Neutrophil (primary cell): ENCODE data around the gene AZI2.

Source experiments
- H3K27ac ChIP-seq: fragments of 200-600 bp; sonication (generic); 2 replicates; pipeline ENCODE4 v1.5.1; 2016; ENCODE audit warnings: mild to moderate bottlenecking, moderate library complexity
- H3K27me3 ChIP-seq: fragments of 200-600 bp; sonication (generic); 2 replicates; pipeline ENCODE4 v1.6.0; 2016; ENCODE audit warnings: mild to moderate bottlenecking
- H3K36me3 ChIP-seq: fragments of 200-600 bp; sonication (generic); 2 replicates; pipeline ENCODE4 v1.5.1; 2017
- H3K4me1 ChIP-seq, 2 experiments: fragments of 200-600 bp in 1 of 2; sonication (generic) in 1 of 2; 1 replicate in 1 of 2; 2 replicates in 1 of 2; pipeline versions ENCODE4 v1.5.1 to v1.6.1; 2013 to 2016; ENCODE audit warnings: low read depth in 1 of 2, low read length in 1 of 2, mild to moderate bottlenecking in 1 of 2, moderate library complexity in 1 of 2; ENCODE audit not compliant: control insufficient read depth in 1 of 2, insufficient read depth in 1 of 2
- H3K4me3 ChIP-seq, 2 experiments: fragments of 200-600 bp in 1 of 2; sonication (generic) in 1 of 2; 1 replicate in 1 of 2; 2 replicates in 1 of 2; pipeline ENCODE4 v1.5.1; 2013 to 2016; ENCODE audit warnings: low read depth in 1 of 2, low read length in 1 of 2, mild to moderate bottlenecking in 1 of 2, moderate library complexity in 1 of 2
- H3K9me3 ChIP-seq: fragments of 200-600 bp; sonication (generic); 2 replicates; pipeline ENCODE4 v1.5.1; 2016
- CTCF ChIP-seq: fragments of 200-600 bp; sonication (generic); IDR thresholded peaks from 2 replicates; pipeline ENCODE4 v1.5.1; 2016; ENCODE audit warnings: antibody characterized with exemption

Gene AZI2

GRCh38 chr3:28335246-28335645, 13.4 kb downstream of the AZI2 start:
- Histone ChIP-seq H3K4me1 (no peaks in the 10 kb centered on the region), H3K27me3 (no peaks in the 10 kb centered on the region), H3K36me3 (peaks cover 89% of the 10 kb centered on the region), H3K4me3 (no peak overlapping the region), H3K9me3 (no peaks in the 10 kb centered on the region), H3K27ac (no peak overlapping the region)
- no peak for TF ChIP-seq CTCF

- H3K27ac ChIP-seq, result no peak overlapping the region
- H3K9me3 ChIP-seq, result no peaks in the 10 kb centered on the region
- peaks cover 88% of the 10 kb centered on the region for H3K36me3 ChIP-seq
- H3K27me3 ChIP-seq, result no peaks in the 10 kb centered on the region
- no peaks in the 10 kb centered on the region for H3K4me1 ChIP-seq
- no peak for TF ChIP-seq CTCF
- no peak overlapping the region for H3K4me3 ChIP-seq
Observed at GRCh38 chr3:28334552-28334951, 14.1 kb downstream of the AZI2 start.

GRCh38 chr3:28328188-28329151, 20.2 kb downstream of the AZI2 start:
- no peak overlapping the region for H3K27ac ChIP-seq
- peak; percentile 58 for TF ChIP-seq CTCF
- H3K36me3 ChIP-seq, result peaks cover 70% of the 10 kb centered on the region
- no peak overlapping the region for H3K4me3 ChIP-seq
- no peaks in the 10 kb centered on the region for H3K27me3 ChIP-seq
- H3K9me3 ChIP-seq, result no peaks in the 10 kb centered on the region
- no peaks in the 10 kb centered on the region for H3K4me1 ChIP-seq

- Histone ChIP-seq H3K27ac (peak overlapping the region; percentile 23), H3K4me1 (no peaks in the 10 kb centered on the region), H3K36me3 (peaks cover 70% of the 10 kb centered on the region), H3K27me3 (no peaks in the 10 kb centered on the region), H3K9me3 (no peaks in the 10 kb centered on the region), H3K4me3 (no peak overlapping the region)
- TF ChIP-seq CTCF, result no peak
Observed at GRCh38 chr3:28326458-28326926, 22.1 kb downstream of the AZI2 start.

GRCh38 chr3:28322464-28322863, 26.2 kb downstream of the AZI2 start:
- Histone ChIP-seq H3K4me1 (no peaks in the 10 kb centered on the region), H3K27me3 (no peaks in the 10 kb centered on the region), H3K36me3 (peaks cover 51% of the 10 kb centered on the region), H3K9me3 (no peaks in the 10 kb centered on the region), H3K4me3 (no peak overlapping the region), H3K27ac (no peak overlapping the region)
- TF ChIP-seq CTCF, result no peak
